Measurements from ENCODE around the gene LCT. TPM values are rescaled to one million over a fixed set of nuclear protein-coding genes. Genes with fewer than 3 reads are reported as not detected.

Gene LCT
- total and polyA plus RNA-seq, 2 of the 13 experiments (the other 11 are each of a cell fraction or from before 2014, with no cell fraction given) = not detected

- TF ChIP-seq ZNF18 (CRISPR knock-in tag; IDR thresholded peaks at IDR 0.05; ENCODE audit: insufficient replicate concordance) (peak; percentile 83), ZNF841 (CRISPR knock-in tag; IDR thresholded peaks at IDR 0.05; ENCODE audit: borderline replicate concordance) (peak; percentile 88; the same call in 1 of the 2 replicates), XRCC5 (optimal IDR thresholded peaks at IDR 0.05; ENCODE audit: low read length) (no peak), ZNF558 (CRISPR knock-in tag; IDR thresholded peaks at IDR 0.05; ENCODE audit: borderline replicate concordance) (no peak), SPEN (CRISPR knock-in tag; IDR thresholded peaks at IDR 0.05; ENCODE audit: low read depth) (peak; percentile 26; the same call in 1 of the 2 replicates), ZNF235 (CRISPR knock-in tag; IDR thresholded peaks at IDR 0.05; ENCODE audit: borderline replicate concordance) (0 out of 2 replicates have a peak, but pooled peaks have one; percentile 48), ZBTB4 (CRISPR knock-in tag; IDR thresholded peaks at IDR 0.05; ENCODE audit: borderline replicate concordance) (no peak; the same call in 1 of the 2 replicates), ZNF678 (CRISPR knock-in tag; IDR thresholded peaks at IDR 0.05) (no peak), SMAD9 (CRISPR knock-in tag; IDR thresholded peaks at IDR 0.05) (no peak), TP53 (CRISPR knock-in tag; conservative IDR thresholded peaks at IDR 0.05) (no peak)
- TF ChIP-seq, protein P1, sequence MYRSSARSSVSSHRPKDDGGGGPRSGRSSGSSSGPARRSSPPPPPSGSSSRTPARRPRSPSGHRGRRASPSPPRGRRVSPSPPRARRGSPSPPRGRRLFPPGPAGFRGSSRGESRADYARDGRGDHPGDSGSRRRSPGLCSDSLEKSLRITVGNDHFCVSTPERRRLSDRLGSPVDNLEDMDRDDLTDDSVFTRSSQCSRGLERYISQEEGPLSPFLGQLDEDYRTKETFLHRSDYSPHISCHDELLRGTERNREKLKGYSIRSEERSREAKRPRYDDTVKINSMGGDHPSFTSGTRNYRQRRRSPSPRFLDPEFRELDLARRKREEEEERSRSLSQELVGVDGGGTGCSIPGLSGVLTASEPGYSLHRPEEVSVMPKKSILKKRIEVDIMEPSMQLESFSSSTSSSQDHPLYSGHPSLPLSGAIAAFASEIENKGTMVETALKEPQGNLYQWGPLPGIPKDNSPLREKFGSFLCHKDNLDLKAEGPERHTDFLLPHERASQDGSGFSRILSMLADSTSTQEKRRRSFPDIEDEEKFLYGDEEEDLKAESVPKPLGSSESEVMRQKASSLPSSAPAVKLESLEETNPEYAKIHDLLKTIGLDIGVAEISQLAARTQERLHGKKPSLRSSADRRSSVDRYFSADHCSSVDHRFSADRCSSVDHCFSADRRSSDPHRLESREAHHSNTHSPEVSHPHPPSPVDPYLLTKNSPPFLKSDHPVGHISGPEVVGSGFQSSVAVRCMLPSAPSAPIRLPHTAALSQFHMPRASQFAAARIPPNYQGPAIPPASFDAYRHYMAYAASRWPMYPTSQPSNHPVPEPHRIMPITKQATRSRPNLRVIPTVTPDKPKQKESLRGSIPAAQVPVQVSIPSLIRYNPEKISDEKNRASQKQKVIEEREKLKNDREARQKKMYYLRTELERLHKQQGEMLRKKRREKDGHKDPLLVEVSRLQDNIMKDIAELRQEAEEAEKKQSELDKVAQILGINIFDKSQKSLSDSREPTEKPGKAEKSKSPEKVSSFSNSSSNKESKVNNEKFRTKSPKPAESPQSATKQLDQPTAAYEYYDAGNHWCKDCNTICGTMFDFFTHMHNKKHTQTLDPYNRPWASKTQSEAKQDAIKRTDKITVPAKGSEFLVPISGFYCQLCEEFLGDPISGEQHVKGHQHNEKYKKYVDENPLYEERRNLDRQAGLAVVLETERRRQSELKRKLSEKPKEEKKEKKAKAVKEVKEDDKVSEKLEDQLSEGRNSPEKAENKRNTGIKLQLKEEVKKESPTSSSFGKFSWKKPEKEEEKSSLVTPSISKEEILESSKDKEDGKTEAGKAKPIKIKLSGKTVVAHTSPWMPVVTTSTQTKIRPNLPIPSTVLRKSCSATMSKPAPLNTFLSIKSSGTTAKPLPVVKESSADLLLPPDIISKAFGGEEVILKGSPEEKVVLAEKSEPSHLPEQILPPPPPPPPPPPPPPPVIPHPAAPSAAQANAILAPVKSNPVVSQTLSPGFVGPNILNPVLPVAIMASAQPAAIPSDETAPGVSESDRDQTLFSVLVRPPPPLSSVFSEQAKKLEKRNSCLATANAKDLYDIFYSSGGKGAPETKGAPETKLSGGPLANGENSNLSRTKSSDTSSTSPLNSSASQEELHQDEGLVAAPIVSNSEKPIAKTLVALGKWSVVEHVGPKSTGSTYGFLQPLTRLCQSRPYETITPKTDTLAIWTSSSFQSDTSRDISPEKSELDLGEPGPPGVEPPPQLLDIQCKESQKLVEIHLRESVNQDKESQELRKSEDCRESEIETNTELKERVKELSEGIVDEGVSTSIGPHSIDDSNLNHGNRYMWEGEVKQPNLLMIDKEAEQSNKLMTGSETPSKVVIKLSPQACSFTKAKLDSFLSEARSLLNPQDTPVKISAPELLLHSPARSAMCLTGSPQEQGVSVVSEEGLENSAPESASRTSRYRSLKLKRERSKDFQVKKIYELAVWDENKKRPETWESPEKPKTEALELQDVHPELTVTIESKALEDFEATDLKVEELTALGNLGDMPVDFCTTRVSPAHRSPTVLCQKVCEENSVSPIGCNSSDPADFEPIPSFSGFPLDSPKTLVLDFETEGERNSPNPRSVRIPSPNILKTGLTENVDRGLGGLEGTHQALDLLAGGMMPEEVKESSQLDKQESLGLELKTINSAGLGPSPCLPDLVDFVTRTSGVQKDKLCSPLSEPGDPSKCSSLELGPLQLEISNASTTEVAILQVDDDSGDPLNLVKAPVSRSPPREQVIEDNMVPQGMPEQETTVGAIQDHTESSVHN (CRISPR knock-in tag; IDR thresholded peaks at IDR 0.05) = no peak
Observed at GRCh38 chr2:135876066-135876711, 39.2 kb upstream of the LCT start, which contains the start of gene MCM6 (continued).

All from HepG2 (cell line).